NCI-H345 (cell line): ENCODE results near the gene NTRK2.
A peak's percentile ranks its signal among the peaks of the same experiment; 100 is the strongest.

Experiments used
- DNase-seq: peaks from one replicate; lab custom pipeline; 2025; lab: John Stamatoyannopoulos, UW

Gene NTRK2

GRCh38 chr9:84818791-84819190, 149.3 kb downstream of the NTRK2 start:
- DNase-seq: no peak

GRCh38 chr9:84819491-84819991, 150.0 kb downstream of the NTRK2 start:
- peak; percentile 60 for DNase-seq

GRCh38 chr9:84821431-84821830, 151.9 kb downstream of the NTRK2 start:
- no peak for DNase-seq

- no peak for DNase-seq
These were observed 153.2 kb downstream of the NTRK2 start for GRCh38 chr9:84822589-84823233.

- DNase-seq: no peak
These were observed 154.1 kb downstream of the NTRK2 start for GRCh38 chr9:84823421-84824271.

GRCh38 chr9:84827216-84827765, 157.8 kb downstream of the NTRK2 start:
- DNase-seq: no peak

- DNase-seq: no peak
These were observed 158.5 kb downstream of the NTRK2 start for GRCh38 chr9:84828046-84828445.

GRCh38 chr9:84829471-84829870, 159.9 kb downstream of the NTRK2 start:
- no peak for DNase-seq

GRCh38 chr9:84829997-84830696, 160.6 kb downstream of the NTRK2 start:
- no peak for DNase-seq

GRCh38 chr9:84831377-84831776, 161.8 kb downstream of the NTRK2 start:
- DNase-seq: no peak

GRCh38 chr9:84832453-84832852, 162.9 kb downstream of the NTRK2 start:
- no peak for DNase-seq

- no peak for DNase-seq
These were observed 164.9 kb downstream of the NTRK2 start for GRCh38 chr9:84834426-84834825.

- DNase-seq: no peak
These were observed 166.2 kb downstream of the NTRK2 start for GRCh38 chr9:84835745-84836144.

GRCh38 chr9:84838879-84839278, 169.3 kb downstream of the NTRK2 start:
- DNase-seq: no peak

- DNase-seq: no peak
These were observed 170.0 kb downstream of the NTRK2 start for GRCh38 chr9:84839541-84839940.

- no peak for DNase-seq
These were observed 172.4 kb downstream of the NTRK2 start for GRCh38 chr9:84841931-84842330.

- no peak for DNase-seq
These were observed 173.8 kb downstream of the NTRK2 start for GRCh38 chr9:84843175-84843824.

- peak; percentile 11 for DNase-seq
These were observed 176.7 kb downstream of the NTRK2 start for GRCh38 chr9:84845956-84846900.

- peak; percentile 68 for DNase-seq
These were observed 177.4 kb downstream of the NTRK2 start for GRCh38 chr9:84846906-84847305.

- no peak for DNase-seq
These were observed 179.5 kb downstream of the NTRK2 start for GRCh38 chr9:84849049-84849448.
